HepG2 (cell line): ENCODE measurements around the gene LZTR1. TPM values are rescaled to one million over a fixed set of nuclear protein-coding genes. Genes with fewer than 3 reads are reported as not detected.

Source experiments
- ATAC-seq: fragments of 200-7000 bp; cut with Tn5 transposase; 3 replicates; pipeline ENCODE4 v1.9.1; 2020; ENCODE audit warnings: mild to moderate bottlenecking, moderate library complexity
- BruUV-seq: library from RNA; stranded (reverse); fragments of 400-500 nt; replicated peaks from 2 replicates; lab custom pipeline; 2021; lab: Mats Ljungman, UMichigan
- CTCF ChIA-PET: fragments of 300-600 bp; formaldehyde crosslinking; extraction: SDS; loops from one replicate; lab custom pipeline; 2021; ENCODE audit warnings: low total read pairs, inconsistent platforms, low intra/inter-chr PET ratio; lab: Yijun Ruan, JAX
- POLR2A ChIA-PET: fragments of 350-600 bp; sonication (Branson Sonifier 250); formaldehyde crosslinking; loops from one replicate; lab custom pipeline; 2020; ENCODE audit warnings: antibody characterized with exemption, inconsistent platforms; lab: Yijun Ruan, JAX
- DNase-seq: peaks from one replicate; pipeline ENCODE4 v3.0.0-alpha.2; 2015; ENCODE audit warnings: low spot score
- FAIRE-seq: peaks from 3 replicates; lab custom pipeline; 2011; peaks lifted over from hg19 to GRCh38; lab: Jason Lieb, UNC
- H2AFZ ChIP-seq: one replicate; pipeline ENCODE4 v1.6.1; 2011; ENCODE audit warnings: low read length, inconsistent platforms
- H3K27ac ChIP-seq: fragments of 300-600 bp; 3 replicates; pipeline ENCODE4 v1.8.0; 2011; ENCODE audit warnings: mixed run types, mild to moderate bottlenecking, mixed read lengths, low read length, inconsistent platforms; ENCODE audit not compliant: insufficient read depth; ENCODE audit errors: extremely low read length
- H3K27me3 ChIP-seq, 2 experiments: fragments of 200-600 bp in 1 of 2; 2 replicates in 1 of 2; 3 replicates in 1 of 2; pipeline versions ENCODE4 v1.6.0 to v1.8.0; 2011; ENCODE audit warnings: low read length in 2 of 2, mild to moderate bottlenecking in 2 of 2, moderate library complexity in 2 of 2, inconsistent platforms in 1 of 2; ENCODE audit not compliant: insufficient read depth in 2 of 2, control insufficient read depth in 1 of 2
- H3K36me3 ChIP-seq, 2 experiments: fragments of 200-600 bp in 1 of 2; replicated peaks in 1 of 2; 2 replicates in 1 of 2; 3 replicates in 1 of 2; pipeline versions ENCODE4 v1.5.1 to v1.8.0; 2011; ENCODE audit warnings: low read length in 2 of 2, inconsistent platforms in 1 of 2; ENCODE audit not compliant: insufficient read depth in 2 of 2, control insufficient read depth in 1 of 2
- H3K4me1 ChIP-seq: 2 replicates; pipeline ENCODE4 v1.5.1; 2012; ENCODE audit warnings: low read length, inconsistent platforms; ENCODE audit not compliant: insufficient read depth
- H3K4me2 ChIP-seq: 2 replicates; pipeline ENCODE4 v1.6.0; 2011; ENCODE audit warnings: low read depth, low read length, inconsistent platforms
- H3K4me3 ChIP-seq, 3 experiments: fragments of 200-600 bp in 1 of 3; sonication (generic), shearing (Covaris generic) in 1 of 3; replicated peaks in 1 of 3; 2 replicates each; pipeline ENCODE4 v1.5.1; 2011 to 2016; ENCODE audit warnings: low read length in 3 of 3, inconsistent platforms in 2 of 3, low read depth in 2 of 3, mild to moderate bottlenecking in 2 of 3, control low read depth in 1 of 3, mixed read lengths in 1 of 3; ENCODE audit not compliant: insufficient read depth in 1 of 3
- H3K79me2 ChIP-seq: one replicate; pipeline ENCODE4 v1.6.1; 2011; ENCODE audit warnings: low read length, inconsistent platforms; ENCODE audit not compliant: insufficient read depth
- H3K9ac ChIP-seq: 2 replicates; pipeline ENCODE4 v1.6.0; 2011; ENCODE audit warnings: mild to moderate bottlenecking, low read depth, low read length, inconsistent platforms; ENCODE audit not compliant: insufficient read depth
- H3K9me3 ChIP-seq: 2 replicates; pipeline ENCODE4 v1.5.1; 2012; ENCODE audit warnings: mild to moderate bottlenecking, low read length
- H4K20me1 ChIP-seq: 2 replicates; pipeline ENCODE4 v1.6.0; 2011; ENCODE audit warnings: inconsistent platforms, mild to moderate bottlenecking, low read length, moderate library complexity; ENCODE audit not compliant: insufficient read depth
- ETV5 ChIP-seq: IDR thresholded peaks from 2 replicates; pipeline ENCODE4 v1.6.1; 2018; ENCODE audit warnings: missing biosample characterization, missing genetic modification reagents, inconsistent platforms, borderline replicate concordance
- ETV6 ChIP-seq: sonication (generic); formaldehyde crosslinking; conservative IDR thresholded peaks from 2 replicates; pipeline ENCODE4 v1.4.0; 2020; ENCODE audit warnings: missing genetic modification reagents
- FOXC1 ChIP-seq: sonication (generic); formaldehyde crosslinking; IDR thresholded peaks from 2 replicates; pipeline ENCODE4 v1.8.0; 2022; ENCODE audit warnings: mild to moderate bottlenecking, missing genetic modification reagents, borderline replicate concordance
- IRF2 ChIP-seq: IDR thresholded peaks from 2 replicates; pipeline ENCODE4 v1.6.1; 2018; ENCODE audit warnings: missing genetic modification reagents, missing compliant biosample characterization
- POLR2AphosphoS2 ChIP-seq: IDR thresholded peaks from 2 replicates; pipeline ENCODE4 v1.6.1; 2011; ENCODE audit warnings: low read depth, low read length, improper control_type of control experiment
- REPIN1 ChIP-seq: sonication (generic); formaldehyde crosslinking; IDR thresholded peaks from 2 replicates; pipeline ENCODE4 v1.8.0; 2022; ENCODE audit warnings: missing genetic modification reagents, low read depth, mild to moderate bottlenecking, borderline replicate concordance
- RFX3 ChIP-seq: IDR thresholded peaks from 2 replicates; pipeline ENCODE4 v1.6.1; 2016; ENCODE audit warnings: missing biosample characterization, missing genetic modification reagents
- ZFY ChIP-seq: sonication (generic); formaldehyde crosslinking; IDR thresholded peaks from 2 replicates; pipeline ENCODE4 v1.4.0; 2020; ENCODE audit warnings: missing genetic modification reagents
- ZMYM3 ChIP-seq: sonication (generic); formaldehyde crosslinking; IDR thresholded peaks from 2 replicates; pipeline ENCODE4 v1.5.1; 2020; ENCODE audit warnings: mild to moderate bottlenecking, missing genetic modification reagents
- ZNF253 ChIP-seq: sonication (generic); formaldehyde crosslinking; IDR thresholded peaks from 2 replicates; pipeline ENCODE4 v1.8.0; 2022; ENCODE audit warnings: mild to moderate bottlenecking, missing genetic modification reagents, borderline replicate concordance
- ZNF30 ChIP-seq: sonication (generic); formaldehyde crosslinking; IDR thresholded peaks from 2 replicates; pipeline ENCODE4 v1.5.0; 2020; ENCODE audit warnings: mild to moderate bottlenecking, missing genetic modification reagents
- ZNF629 ChIP-seq: sonication (generic); formaldehyde crosslinking; conservative IDR thresholded peaks from 2 replicates; pipeline ENCODE4 v1.5.0; 2020; ENCODE audit warnings: missing genetic modification reagents
- ZNF747 ChIP-seq: sonication (generic); formaldehyde crosslinking; IDR thresholded peaks from 2 replicates; pipeline ENCODE4 v1.8.1; 2023; ENCODE audit warnings: missing genetic modification reagents, mild to moderate bottlenecking, borderline replicate concordance
- WGBS: methylation state at CpG from one replicate; pipeline ENCODE4 v1.1.6; 2017; ENCODE audit warnings: low lambda C conversion rate; 5-methylcytosine and 5-hydroxymethylcytosine counted together
- in situ Hi-C: cut with HindIII; loops from 2 replicates; pipeline ENCODE4 v1.10.0; 2017; ENCODE audit warnings: low pct_unique_long_range_greater_than_20kb; ENCODE audit not compliant: extremely low pct_ligation_motif_present
- intact Hi-C: fragments of 100-400 bp; cut with micrococcal nuclease; formaldehyde crosslinking; loops from one replicate; pipeline ENCODE4 v1.10.0; 2022; ENCODE audit not compliant: unreplicated experiment
- polyA plus RNA-seq, 8 experiments: library from polyadenylated mRNA; depleted of rRNA in 3 of 8; stranded (reverse) in 7 of 8; unstranded in 1 of 8; fragments of >200 nt; fragmentation: Illumina TruSeq in 4 of 8; extraction: Trizol in 4 of 8; gene quantifications; 2 replicates each; pipeline versions ENCODE4 v1.2.1 to v1.2.3, GENCODE V29; 2011 to 2016; ENCODE audit warnings: low read depth in 4 of 8, missing spikeins in 1 of 8, mixed read lengths in 1 of 8; ENCODE audit not compliant: insufficient read depth in 1 of 8
- total RNA-seq, 5 experiments: library from RNA; depleted of rRNA; stranded (reverse); fragments of >200 nt; fragmentation: Illumina TruSeq; extraction: Trizol; gene quantifications; 2 replicates each; pipeline ENCODE4 v1.2.3, GENCODE V29; 2016; ENCODE audit warnings: low read depth in 1 of 5
- TF ChIP-seq, protein P1 (sequence below): sonication (generic); formaldehyde crosslinking; IDR thresholded peaks from 2 replicates; pipeline ENCODE4 v1.5.0; 2020; ENCODE audit warnings: mild to moderate bottlenecking, missing genetic modification reagents, borderline replicate concordance
- TF ChIP-seq, protein P2 (sequence below): sonication (generic); formaldehyde crosslinking; IDR thresholded peaks from 2 replicates; pipeline ENCODE4 v1.5.0; 2020; ENCODE audit warnings: missing genetic modification reagents, mild to moderate bottlenecking, borderline replicate concordance
- TF ChIP-seq, protein P3 (sequence below): sonication (generic); formaldehyde crosslinking; IDR thresholded peaks from 2 replicates; pipeline ENCODE4 v1.4.0; 2020; ENCODE audit warnings: mild to moderate bottlenecking, missing genetic modification reagents
- TF ChIP-seq, protein P4 (sequence below): sonication (generic); formaldehyde crosslinking; IDR thresholded peaks from 2 replicates; pipeline ENCODE4 v1.5.0; 2020; ENCODE audit warnings: mild to moderate bottlenecking, missing genetic modification reagents

Gene LZTR1
- total and polyA plus RNA-seq, 2 of the 13 experiments (the other 11 are each of a cell fraction or from before 2014, with no cell fraction given), result 21.8 to 22.4 TPM

DNA sequence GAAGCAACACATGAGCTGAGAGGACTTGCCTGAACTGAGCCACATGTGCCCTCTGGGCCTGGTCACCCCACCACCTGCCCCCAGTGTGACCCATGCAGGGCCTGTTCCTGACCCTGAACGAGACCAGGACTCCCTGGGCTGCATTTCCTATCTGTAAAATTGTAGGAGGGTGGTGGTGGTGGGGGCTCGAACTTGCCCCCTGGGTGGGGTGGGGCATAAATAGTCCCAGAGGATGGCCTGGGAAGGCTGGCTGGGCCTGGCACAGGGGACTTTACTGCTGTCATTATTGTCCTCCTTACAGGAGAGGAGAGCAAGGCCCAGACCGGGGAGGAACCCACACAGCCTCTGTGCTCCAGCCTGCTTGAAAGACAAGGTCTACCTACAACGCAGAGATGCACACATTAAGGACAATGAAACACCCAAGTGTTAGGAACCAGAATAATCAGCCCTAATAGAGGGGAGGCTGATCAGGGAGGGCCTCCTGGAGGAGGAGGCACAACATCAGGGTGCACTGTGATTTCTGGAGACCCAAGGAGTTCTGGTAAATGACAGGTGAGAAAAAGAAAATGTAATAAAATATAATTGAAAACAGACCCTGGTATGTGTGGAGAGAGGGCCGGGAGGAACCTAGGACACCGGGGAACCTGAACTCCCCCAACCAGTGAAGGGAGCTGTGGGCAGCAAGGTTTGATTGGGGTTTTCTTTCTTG lies 17.9 kb upstream of the LZTR1 start:
- peak; percentile 3; the same call in 2 of the 3 replicates for ATAC-seq
- Histone ChIP-seq H3K27me3 (no peaks in the 10 kb centered on the region), H3K4me3 (peak overlapping the region; percentile 61 to 72 (median 72)), H3K9ac (peak overlapping the region; percentile 75), H3K79me2 (peaks cover 4% of the 10 kb centered on the region), H2AFZ (no peak overlapping the region), H3K27ac (peak overlapping the region; percentile 69), H3K9me3 (no peaks in the 10 kb centered on the region), H3K4me2 (peak overlapping the region; percentile 99), H3K4me1 (peaks cover 56% of the 10 kb centered on the region), H4K20me1 (no peaks in the 10 kb centered on the region), H3K36me3 (no peaks in the 10 kb centered on the region)
- no peak for DNase-seq
- BruUV-seq, result TSS peak; percentile 75
- 3% methylated on average over 6 of the region's 6 CpGs for WGBS
- no peak for FAIRE-seq
- POLR2A ChIA-PET, result interaction anchor here (1.3 to 3.9 kb wide), 5 partner anchors 10 to 38 kb away, joined by 3 to 33 read pairs (median 5); partner anchors contain the start of genes LZTR1 and THAP7
- in situ Hi-C loops, result no loop called here
- intact Hi-C loops, result loop anchor here (5.0 kb wide), 1 partner anchor 77 kb away; no protein-coding TSS in a partner anchor
- CTCF ChIA-PET, result interaction anchor here (1.0 kb wide), 1 partner anchor 78 kb away, joined by 3 read pairs; no protein-coding TSS in a partner anchor
- TF ChIP-seq IRF2 (no peak), ZNF30 (CRISPR knock-in tag) (no peak), ZFY (peak; percentile 4), ETV6 (CRISPR knock-in tag) (no peak), POLR2AphosphoS2 (no peak), FOXC1 (CRISPR knock-in tag) (0 out of 2 replicates have a peak, but pooled peaks have one; percentile 31), ZMYM3 (CRISPR knock-in tag) (peak; percentile 75), ZNF253 (CRISPR knock-in tag) (no peak), ETV5 (CRISPR knock-in tag) (no peak), ZNF747 (CRISPR knock-in tag) (no peak), REPIN1 (CRISPR knock-in tag) (no peak), RFX3 (CRISPR knock-in tag) (no peak), ZNF629 (no peak)
- TF ChIP-seq, protein P1, sequence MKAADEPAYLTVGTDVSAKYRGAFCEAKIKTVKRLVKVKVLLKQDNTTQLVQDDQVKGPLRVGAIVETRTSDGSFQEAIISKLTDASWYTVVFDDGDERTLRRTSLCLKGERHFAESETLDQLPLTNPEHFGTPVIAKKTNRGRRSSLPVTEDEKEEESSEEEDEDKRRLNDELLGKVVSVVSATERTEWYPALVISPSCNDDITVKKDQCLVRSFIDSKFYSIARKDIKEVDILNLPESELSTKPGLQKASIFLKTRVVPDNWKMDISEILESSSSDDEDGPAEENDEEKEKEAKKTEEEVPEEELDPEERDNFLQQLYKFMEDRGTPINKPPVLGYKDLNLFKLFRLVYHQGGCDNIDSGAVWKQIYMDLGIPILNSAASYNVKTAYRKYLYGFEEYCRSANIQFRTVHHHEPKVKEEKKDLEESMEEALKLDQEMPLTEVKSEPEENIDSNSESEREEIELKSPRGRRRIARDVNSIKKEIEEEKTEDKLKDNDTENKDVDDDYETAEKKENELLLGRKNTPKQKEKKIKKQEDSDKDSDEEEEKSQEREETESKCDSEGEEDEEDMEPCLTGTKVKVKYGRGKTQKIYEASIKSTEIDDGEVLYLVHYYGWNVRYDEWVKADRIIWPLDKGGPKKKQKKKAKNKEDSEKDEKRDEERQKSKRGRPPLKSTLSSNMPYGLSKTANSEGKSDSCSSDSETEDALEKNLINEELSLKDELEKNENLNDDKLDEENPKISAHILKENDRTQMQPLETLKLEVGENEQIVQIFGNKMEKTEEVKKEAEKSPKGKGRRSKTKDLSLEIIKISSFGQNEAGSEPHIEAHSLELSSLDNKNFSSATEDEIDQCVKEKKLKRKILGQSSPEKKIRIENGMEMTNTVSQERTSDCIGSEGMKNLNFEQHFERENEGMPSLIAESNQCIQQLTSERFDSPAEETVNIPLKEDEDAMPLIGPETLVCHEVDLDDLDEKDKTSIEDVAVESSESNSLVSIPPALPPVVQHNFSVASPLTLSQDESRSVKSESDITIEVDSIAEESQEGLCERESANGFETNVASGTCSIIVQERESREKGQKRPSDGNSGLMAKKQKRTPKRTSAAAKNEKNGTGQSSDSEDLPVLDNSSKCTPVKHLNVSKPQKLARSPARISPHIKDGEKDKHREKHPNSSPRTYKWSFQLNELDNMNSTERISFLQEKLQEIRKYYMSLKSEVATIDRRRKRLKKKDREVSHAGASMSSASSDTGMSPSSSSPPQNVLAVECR (CRISPR knock-in tag), result 0 out of 2 replicates have a peak, but pooled peaks have one; percentile 28
- TF ChIP-seq, protein P2, sequence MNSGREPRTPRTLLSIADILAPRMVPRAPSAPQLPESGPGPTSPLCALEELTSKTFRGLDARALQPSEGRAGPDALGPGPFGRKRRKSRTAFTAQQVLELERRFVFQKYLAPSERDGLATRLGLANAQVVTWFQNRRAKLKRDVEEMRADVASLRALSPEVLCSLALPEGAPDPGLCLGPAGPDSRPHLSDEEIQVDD (CRISPR knock-in tag), result 0 out of 2 replicates have a peak, but pooled peaks have one; percentile 30
- TF ChIP-seq, protein P3, sequence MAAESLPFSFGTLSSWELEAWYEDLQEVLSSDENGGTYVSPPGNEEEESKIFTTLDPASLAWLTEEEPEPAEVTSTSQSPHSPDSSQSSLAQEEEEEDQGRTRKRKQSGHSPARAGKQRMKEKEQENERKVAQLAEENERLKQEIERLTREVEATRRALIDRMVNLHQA (CRISPR knock-in tag), result no peak
- TF ChIP-seq, protein P4, sequence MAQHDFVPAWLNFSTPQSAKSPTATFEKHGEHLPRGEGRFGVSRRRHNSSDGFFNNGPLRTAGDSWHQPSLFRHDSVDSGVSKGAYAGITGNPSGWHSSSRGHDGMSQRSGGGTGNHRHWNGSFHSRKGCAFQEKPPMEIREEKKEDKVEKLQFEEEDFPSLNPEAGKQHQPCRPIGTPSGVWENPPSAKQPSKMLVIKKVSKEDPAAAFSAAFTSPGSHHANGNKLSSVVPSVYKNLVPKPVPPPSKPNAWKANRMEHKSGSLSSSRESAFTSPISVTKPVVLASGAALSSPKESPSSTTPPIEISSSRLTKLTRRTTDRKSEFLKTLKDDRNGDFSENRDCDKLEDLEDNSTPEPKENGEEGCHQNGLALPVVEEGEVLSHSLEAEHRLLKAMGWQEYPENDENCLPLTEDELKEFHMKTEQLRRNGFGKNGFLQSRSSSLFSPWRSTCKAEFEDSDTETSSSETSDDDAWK, result no peak
